ENCODE data around the gene HIBCH. TPM values are rescaled to one million over a fixed set of nuclear protein-coding genes. Genes with fewer than 3 reads are reported as not detected.
"Not testable (repeated sequence)": the region's sequence is repeated elsewhere in the genome, so short reads cannot be mapped to it uniquely, and the experiment has no call there.

HIBCH gene
- total RNA-seq, 1 donor from 2014 or later, result 22.6 TPM

- DNase-seq, result no peak
Measured at GRCh38 chr2:190303647-190304046, 16.0 kb downstream of the HIBCH start.

GRCh38 chr2:190302052-190302451 is 17.6 kb downstream of the HIBCH start:
- DNase-seq, result no peak

- DNase-seq, result no peak
Measured at GRCh38 chr2:190301032-190301431, 18.6 kb downstream of the HIBCH start.

- not testable (repeated sequence) for DNase-seq
Measured at GRCh38 chr2:190297880-190298279, 21.7 kb downstream of the HIBCH start.

GRCh38 chr2:190283783-190284182 is 35.8 kb downstream of the HIBCH start:
- DNase-seq, result no peak

GRCh38 chr2:190280565-190281350 is 38.9 kb downstream of the HIBCH start:
- peak; percentile 39 for DNase-seq

GRCh38 chr2:190279256-190280134 is 40.1 kb downstream of the HIBCH start:
- DNase-seq, result not testable (repeated sequence)

GRCh38 chr2:190277234-190278112 is 42.2 kb downstream of the HIBCH start:
- peak; percentile 71 for DNase-seq

GRCh38 chr2:190272457-190272842 is 47.2 kb downstream of the HIBCH start:
- DNase-seq, result no peak

- DNase-seq, result no peak
Measured at GRCh38 chr2:190271783-190272456, 47.7 kb downstream of the HIBCH start.

GRCh38 chr2:190270298-190270697 is 49.3 kb downstream of the HIBCH start:
- DNase-seq, result no peak

- DNase-seq, result not testable (repeated sequence)
Measured at GRCh38 chr2:190269699-190270098, 49.9 kb downstream of the HIBCH start.

- DNase-seq, result peak; percentile 53
Measured at GRCh38 chr2:190267302-190267701, 52.3 kb downstream of the HIBCH start.

GRCh38 chr2:190266314-190266713 is 53.3 kb downstream of the HIBCH start:
- no peak for DNase-seq

- no peak for DNase-seq
Measured at GRCh38 chr2:190261851-190262250, 57.8 kb downstream of the HIBCH start.

GRCh38 chr2:190256087-190256486 is 63.5 kb downstream of the HIBCH start:
- DNase-seq, result no peak

- no peak for DNase-seq
Measured at GRCh38 chr2:190255676-190256075, 64.0 kb downstream of the HIBCH start.

GRCh38 chr2:190254063-190254850 is 65.4 kb downstream of the HIBCH start:
- no peak for DNase-seq

- DNase-seq, result peak; percentile 61
Measured at GRCh38 chr2:190250421-190250820, 69.2 kb downstream of the HIBCH start.

GRCh38 chr2:190235551-190236075 is 84.0 kb downstream of the HIBCH start:
- no peak for DNase-seq

- DNase-seq, result no peak
Measured at GRCh38 chr2:190235101-190235500, 84.5 kb downstream of the HIBCH start.
